Measurements from ENCODE around the gene PDGFD. TPM values are rescaled to one million over a fixed set of nuclear protein-coding genes. Genes with fewer than 3 reads are reported as not detected.

The PDGFD gene
- total RNA-seq, 4 donors from 2014 or later = 4.4 to 26.4 (median 13.1) TPM

- no peak for ATAC-seq
- TF ChIP-seq CTCF (IDR thresholded peaks at IDR 0.05) (no peak), EP300 (IDR thresholded peaks at IDR 0.05) (no peak), POLR2AphosphoS5 (IDR thresholded peaks at IDR 0.05) (no peak), POLR2A (IDR thresholded peaks at IDR 0.05) (no peak)
- H3K27ac ChIP-seq = no peak overlapping the region
- no peaks in the 10 kb centered on the region for H3K4me1 ChIP-seq
- no peaks in the 10 kb centered on the region for H3K36me3 ChIP-seq
- no peak overlapping the region for H3K4me3 ChIP-seq
- WGBS, 2 donors (ENCODE audit: low coverage in 1 of 2) = 83 to 91% methylated on average over 4 of the region's 4 CpGs
- H3K9me3 ChIP-seq = peaks cover 0 to 15% (median 0%) of the 10 kb centered on the region in 3 donors
- no peaks in the 10 kb centered on the region for H3K27me3 ChIP-seq
These were observed 43.3 kb downstream of the PDGFD start for GRCh38 chr11:104120493-104121137.

DNA sequence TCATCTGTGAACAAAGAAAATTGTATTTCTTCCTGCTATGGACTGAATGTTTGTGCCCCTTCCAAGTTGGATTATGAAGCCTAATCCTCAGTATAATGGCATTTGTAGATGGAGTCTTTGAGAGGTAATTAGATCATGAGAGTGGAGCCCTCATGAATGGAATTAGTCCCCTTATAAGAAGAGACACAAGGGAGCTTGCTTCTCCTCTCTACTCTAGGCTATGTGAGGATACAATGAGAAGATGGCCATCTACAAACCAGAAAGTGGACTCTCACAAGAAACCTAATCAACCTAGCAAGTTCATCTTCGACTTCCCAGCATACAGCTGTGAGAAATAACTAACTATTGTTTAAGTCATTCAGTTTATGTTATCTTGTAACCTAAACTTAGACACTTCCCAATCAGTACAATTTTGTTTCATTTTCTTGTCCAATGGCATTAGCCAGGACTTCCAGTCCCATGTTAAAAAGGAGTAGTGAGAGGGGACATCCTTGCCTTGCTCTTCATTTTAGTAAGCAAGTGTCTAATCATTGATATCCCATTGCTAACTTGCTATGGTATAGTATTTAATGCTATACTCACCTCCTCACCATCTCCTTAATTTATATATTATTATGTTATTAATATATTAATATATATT lies 45.7 kb downstream of the PDGFD start:
- no peak overlapping the region for H3K4me3 ChIP-seq
- H3K9me3 ChIP-seq = peaks cover 0 to 15% (median 0%) of the 10 kb centered on the region in 3 donors
- ATAC-seq = no peak
- TF ChIP-seq CTCF (IDR thresholded peaks at IDR 0.05) (no peak), EP300 (IDR thresholded peaks at IDR 0.05) (no peak), POLR2AphosphoS5 (IDR thresholded peaks at IDR 0.05) (no peak), POLR2A (IDR thresholded peaks at IDR 0.05) (no peak)
- no peaks in the 10 kb centered on the region for H3K36me3 ChIP-seq
- no peak overlapping the region for H3K27ac ChIP-seq
- 93 to 100% methylated on average over 1 of the region's 1 CpG for WGBS, 2 donors (ENCODE audit: low coverage in 1 of 2)
- H3K4me1 ChIP-seq = no peaks in the 10 kb centered on the region
- H3K27me3 ChIP-seq = no peaks in the 10 kb centered on the region

DNA sequence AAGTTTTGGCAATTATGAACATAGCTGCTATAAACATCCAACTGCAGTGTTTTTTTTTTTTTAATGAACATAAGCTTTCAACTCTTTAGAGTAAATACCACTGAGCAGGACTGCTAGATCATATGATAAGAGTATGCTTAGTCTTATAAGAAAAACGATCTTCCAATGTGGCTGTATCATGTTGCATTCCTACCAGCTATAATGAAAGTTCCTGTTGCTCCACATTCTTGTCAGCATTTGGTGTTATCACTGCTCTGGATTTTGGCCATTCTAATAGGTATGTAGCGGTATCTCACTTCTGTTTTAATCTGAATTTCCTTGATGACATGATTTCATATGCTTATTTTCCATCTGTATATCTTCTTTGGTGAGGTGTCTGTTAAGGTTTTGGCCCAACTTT lies 50.4 kb downstream of the PDGFD start:
- Histone ChIP-seq H3K36me3 (no peaks in the 10 kb centered on the region), H3K9me3 (peaks cover 0 to 15% (median 0%) of the 10 kb centered on the region in 3 donors), H3K27me3 (no peaks in the 10 kb centered on the region), H3K27ac (no peak overlapping the region), H3K4me1 (no peaks in the 10 kb centered on the region), H3K4me3 (no peak overlapping the region)
- 80 to 85% methylated on average over 1 to 2 of the region's 2 CpGs for WGBS, 2 donors (ENCODE audit: low coverage in 1 of 2)
- no peak for TF ChIP-seq EP300 (IDR thresholded peaks at IDR 0.05)
- TF ChIP-seq POLR2AphosphoS5 (IDR thresholded peaks at IDR 0.05) = no peak
- no peak for TF ChIP-seq CTCF (IDR thresholded peaks at IDR 0.05)
- TF ChIP-seq POLR2A (IDR thresholded peaks at IDR 0.05) = no peak
- ATAC-seq = no peak

GRCh38 chr11:104106136-104106754 lies 57.7 kb downstream of the PDGFD start:
- no peak overlapping the region for H3K4me3 ChIP-seq
- WGBS, 2 donors (ENCODE audit: low coverage in 1 of 2) = 76 to 80% methylated on average over 5 of the region's 5 CpGs
- no peak for TF ChIP-seq EP300 (IDR thresholded peaks at IDR 0.05)
- TF ChIP-seq POLR2A (IDR thresholded peaks at IDR 0.05) = no peak
- TF ChIP-seq CTCF (IDR thresholded peaks at IDR 0.05) = no peak
- no peak for TF ChIP-seq POLR2AphosphoS5 (IDR thresholded peaks at IDR 0.05)
- no peaks in the 10 kb centered on the region for H3K27me3 ChIP-seq
- ATAC-seq = no peak
- no peaks in the 10 kb centered on the region for H3K36me3 ChIP-seq
- H3K4me1 ChIP-seq = no peaks in the 10 kb centered on the region
- no peak overlapping the region for H3K27ac ChIP-seq
- H3K9me3 ChIP-seq = no peaks in the 10 kb centered on the region
